MCF 10A (cell line): ENCODE data around the gene PFN1. TPM values are rescaled to one million over a fixed set of nuclear protein-coding genes. Genes with fewer than 3 reads are reported as not detected.

Experiments
- BruUV-seq: library from RNA; stranded (reverse); fragments of 400-500 nt; replicated peaks from 2 replicates; lab custom pipeline; 2021; lab: Mats Ljungman, UMichigan
- CTCF ChIA-PET: fragments of 300-600 bp; sonication (Branson Sonifier 250); formaldehyde crosslinking; extraction: SDS; loops from one replicate; lab custom pipeline; 2021; ENCODE audit warnings: antibody characterized with exemption, inconsistent platforms; lab: Yijun Ruan, JAX
- POLR2A ChIA-PET: fragments of 300-600, 350-650 bp; sonication (Branson Sonifier 250); formaldehyde crosslinking; extraction: SDS; loops from one replicate; lab custom pipeline; 2020; ENCODE audit warnings: antibody characterized with exemption, inconsistent platforms; lab: Yijun Ruan, JAX
- DNase-seq: peaks from one replicate; pipeline ENCODE4 v3.0.0-alpha.2; 2018; ENCODE audit not compliant: unreplicated experiment
- H3K27ac Mint-ChIP-seq: one replicate; pipeline ENCODE4 v1.8.0; 2022; ENCODE audit warnings: mild to moderate bottlenecking, low read depth, mixed read lengths; ENCODE audit not compliant: unreplicated experiment
- H3K27me3 Mint-ChIP-seq: one replicate; pipeline ENCODE4 v1.8.0; 2022; ENCODE audit warnings: mixed read lengths; ENCODE audit not compliant: insufficient read depth, unreplicated experiment
- H3K36me3 Mint-ChIP-seq: one replicate; pipeline ENCODE4 v1.8.0; 2022; ENCODE audit warnings: mild to moderate bottlenecking, moderate library complexity, mixed read lengths; ENCODE audit not compliant: insufficient read depth, unreplicated experiment
- H3K4me1 Mint-ChIP-seq: one replicate; pipeline ENCODE4 v1.8.0; 2022; ENCODE audit warnings: mixed read lengths; ENCODE audit not compliant: insufficient read depth, unreplicated experiment
- H3K4me3 Mint-ChIP-seq: one replicate; pipeline ENCODE4 v1.8.0; 2022; ENCODE audit warnings: mild to moderate bottlenecking, moderate library complexity, mixed read lengths; ENCODE audit not compliant: unreplicated experiment
- H3K9me3 Mint-ChIP-seq: one replicate; pipeline ENCODE4 v1.8.0; 2022; ENCODE audit warnings: mixed read lengths; ENCODE audit not compliant: unreplicated experiment
- CTCF ChIP-seq: fragments of 200-600 bp; IDR thresholded peaks from one replicate; pipeline ENCODE4 v1.8.0; 2022; ENCODE audit warnings: antibody characterized with exemption, mild to moderate bottlenecking; ENCODE audit not compliant: unreplicated experiment
- intact Hi-C: fragments of 100-400 bp; cut with micrococcal nuclease; formaldehyde crosslinking; loops from 2 replicates; pipeline ENCODE4 v1.14.1; 2022
- total RNA-seq: library from RNA; stranded (reverse); gene quantifications from 2 replicates; pipeline ENCODE4 v1.2.3, GENCODE V29; 2022

Gene PFN1
- total RNA-seq, 1 experiment from 2014 or later, result 1,106 TPM

- TF ChIP-seq CTCF, result no peak
- intact Hi-C loops, result loop anchor here (5.0 to 10.0 kb wide), 2 partner anchors 332 to 1535 kb away; partner anchors contain the start of gene AIPL1
- Mint-ChIP-seq H3K9me3 (no peaks in the 10 kb centered on the region), H3K4me1 (peaks cover 17% of the 10 kb centered on the region), H3K27me3 (no peaks in the 10 kb centered on the region), H3K36me3 (peaks cover 56% of the 10 kb centered on the region), H3K27ac (no peak within 1 kb of the TSS), H3K4me3 (no peak within 1 kb of the TSS)
- CTCF ChIA-PET, result interaction anchor here (0.6 to 4.2 kb wide), 5 partner anchors 9 to 82 kb away, joined by 3 to 38 read pairs (median 3); no protein-coding TSS in a partner anchor
- BruUV-seq, result no TSS peak
- no peak for DNase-seq
- POLR2A ChIA-PET, result interaction anchor here (0.6 to 2.2 kb wide), 7 partner anchors 8 to 219 kb away, joined by 3 to 8 read pairs (median 3); partner anchors contain the start of genes PSMB6 and SPAG7
Measured at GRCh38 chr17:4899341-4900230, 48.7 kb downstream of the PFN1 start, which contains the start of gene C17orf107. Gene C17orf107, plus strand, starts transcription at chr17:4899536. Its CDS starts 227 bp downstream, at chr17:4899763.

GRCh38 chr17:4898927-4899326, 49.4 kb downstream of the PFN1 start:
- ChIA-PET CTCF (interaction anchor here (0.6 to 1.0 kb wide), 3 partner anchors 10 to 13 kb away, joined by 3 to 5 read pairs (median 3); no protein-coding TSS in a partner anchor), POLR2A (interaction anchor here (0.6 to 2.2 kb wide), 5 partner anchors 9 to 219 kb away, joined by 3 to 8 read pairs (median 3); partner anchors contain the start of genes PSMB6 and SPAG7)
- Mint-ChIP-seq H3K9me3 (no peaks in the 10 kb centered on the region), H3K4me1 (peaks cover 17% of the 10 kb centered on the region), H3K36me3 (peaks cover 58% of the 10 kb centered on the region), H3K4me3 (no peak overlapping the region), H3K27ac (no peak overlapping the region), H3K27me3 (no peaks in the 10 kb centered on the region)
- BruUV-seq, result no TSS peak
- intact Hi-C loops, result no loop called here
- DNase-seq, result no peak
- TF ChIP-seq CTCF, result no peak

- ChIA-PET CTCF (interaction anchor here (0.6 to 1.0 kb wide), 3 partner anchors 10 to 106 kb away, joined by 3 to 5 read pairs (median 3); no protein-coding TSS in a partner anchor), POLR2A (interaction anchor here (0.7 to 1.1 kb wide), 2 partner anchors 48 to 102 kb away, joined by 3 read pairs; partner anchors contain the start of gene PSMB6)
- intact Hi-C loops, result no loop called here
- Mint-ChIP-seq H3K9me3 (no peaks in the 10 kb centered on the region), H3K4me1 (peaks cover 13% of the 10 kb centered on the region), H3K27me3 (no peaks in the 10 kb centered on the region), H3K27ac (no peak overlapping the region), H3K36me3 (peaks cover 61% of the 10 kb centered on the region), H3K4me3 (no peak overlapping the region)
- BruUV-seq, result no TSS peak
- no peak for DNase-seq
- TF ChIP-seq CTCF, result no peak
Measured at GRCh38 chr17:4898351-4898750, 50.0 kb downstream of the PFN1 start.

- Mint-ChIP-seq H3K4me3 (no peak overlapping the region), H3K27ac (no peak overlapping the region), H3K36me3 (peaks cover 58% of the 10 kb centered on the region), H3K9me3 (no peaks in the 10 kb centered on the region), H3K27me3 (no peaks in the 10 kb centered on the region), H3K4me1 (peaks cover 7% of the 10 kb centered on the region)
- POLR2A ChIA-PET, result interaction anchor here (0.6 kb wide), 1 partner anchor 74 kb away, joined by 3 read pairs; no protein-coding TSS in a partner anchor
- intact Hi-C loops, result no loop called here
- CTCF ChIA-PET, result interaction anchor here (0.6 kb wide), 1 partner anchor 105 kb away, joined by 3 read pairs; no protein-coding TSS in a partner anchor
- no TSS peak for BruUV-seq
- no peak for TF ChIP-seq CTCF
- no peak for DNase-seq
Measured at GRCh38 chr17:4897785-4898184, 50.5 kb downstream of the PFN1 start.
